GM19035 (cell line): ENCODE results near the gene CD207.
"Not testable (repeated sequence)": the region's sequence is repeated elsewhere in the genome, so short reads cannot be mapped to it uniquely, and the experiment has no call there.

Source experiments
- ATAC-seq: cut with Tn5 transposase; IDR thresholded peaks from one replicate; pipeline ENCODE4 v1.9.1; 2021; ENCODE audit not compliant: unreplicated experiment

The CD207 gene

DNA sequence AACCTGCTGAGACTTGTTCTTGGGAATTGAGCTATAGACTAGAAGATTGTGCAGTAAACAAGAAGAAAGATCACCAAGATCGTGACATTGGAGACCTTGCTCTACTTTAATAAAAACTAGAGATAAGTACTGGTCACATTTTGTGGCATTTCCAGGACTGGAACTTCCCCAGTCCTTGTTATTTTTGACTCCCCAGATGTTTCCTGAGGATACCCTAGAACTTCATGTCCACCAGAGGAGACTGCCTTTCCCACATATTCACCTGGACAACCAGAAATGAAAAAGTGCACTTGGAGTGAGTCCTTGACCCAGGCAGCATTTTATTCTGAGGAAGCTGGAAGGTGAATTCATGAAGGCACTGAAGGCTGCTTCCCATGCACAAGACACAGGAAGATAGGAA is 5.7 kb downstream of the CD207 start:
- ATAC-seq = no peak

DNA sequence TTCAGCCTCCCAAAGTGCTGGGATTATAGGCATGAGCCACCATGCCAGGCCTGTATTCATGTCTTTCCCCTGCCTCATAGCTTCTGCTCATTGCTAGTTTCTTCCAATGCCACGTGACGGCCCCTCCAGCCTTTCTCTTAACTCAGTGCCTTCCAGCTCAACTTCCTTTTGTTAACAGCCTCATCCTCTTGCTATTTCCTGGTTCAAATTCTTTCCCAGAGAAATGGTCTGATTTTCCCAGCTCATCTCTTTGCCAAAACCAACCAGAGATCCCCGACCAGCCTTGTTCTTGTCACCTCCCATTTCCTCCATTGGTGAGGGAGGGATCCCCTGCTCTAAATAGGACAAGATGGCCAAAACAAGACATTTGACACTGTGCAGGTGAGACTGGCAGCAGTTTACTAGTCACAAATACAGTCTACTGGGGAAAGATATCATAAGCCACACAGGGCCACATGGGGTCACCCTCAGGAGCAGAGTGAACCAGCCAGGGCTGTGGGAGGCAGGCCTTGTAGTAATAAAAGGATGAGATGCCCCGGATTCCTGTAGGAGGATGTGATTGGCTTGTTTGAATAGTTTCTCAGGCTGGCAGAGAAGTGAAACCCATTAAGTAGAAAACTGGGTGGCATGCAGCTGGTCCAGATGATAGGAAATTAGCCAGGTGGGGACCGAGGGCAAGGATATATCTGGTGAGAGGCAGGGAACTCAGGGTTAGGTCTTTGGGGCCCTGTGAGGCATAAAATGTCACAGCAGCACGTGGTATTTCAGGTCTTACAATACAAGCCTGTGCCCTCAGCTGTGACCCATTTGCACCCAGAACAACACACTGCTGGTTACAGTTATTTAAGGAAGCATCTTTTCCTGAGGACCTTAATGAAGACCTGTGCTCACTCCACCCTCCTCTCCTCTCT is 6.4 kb downstream of the CD207 start:
- no peak for ATAC-seq

DNA sequence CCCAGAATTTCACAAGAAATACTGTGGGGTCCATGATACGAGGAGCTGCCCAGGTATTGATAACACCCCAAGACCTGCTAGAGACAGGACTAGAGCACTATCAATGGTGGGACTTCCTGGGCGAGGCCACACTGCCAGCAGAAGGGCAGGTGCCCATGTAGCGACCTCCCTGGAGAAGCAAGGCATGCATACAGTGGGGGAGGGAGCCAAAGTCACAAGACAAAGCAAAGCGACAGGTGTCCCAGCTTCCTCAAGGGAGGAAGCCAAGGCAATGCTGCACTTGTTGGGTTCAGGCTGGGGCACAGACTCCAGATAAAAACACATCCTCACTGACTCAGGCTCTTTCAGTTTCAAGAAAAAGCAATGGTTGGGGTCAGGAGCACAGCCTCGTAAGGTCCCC is 7.5 kb downstream of the CD207 start:
- ATAC-seq = no peak

DNA sequence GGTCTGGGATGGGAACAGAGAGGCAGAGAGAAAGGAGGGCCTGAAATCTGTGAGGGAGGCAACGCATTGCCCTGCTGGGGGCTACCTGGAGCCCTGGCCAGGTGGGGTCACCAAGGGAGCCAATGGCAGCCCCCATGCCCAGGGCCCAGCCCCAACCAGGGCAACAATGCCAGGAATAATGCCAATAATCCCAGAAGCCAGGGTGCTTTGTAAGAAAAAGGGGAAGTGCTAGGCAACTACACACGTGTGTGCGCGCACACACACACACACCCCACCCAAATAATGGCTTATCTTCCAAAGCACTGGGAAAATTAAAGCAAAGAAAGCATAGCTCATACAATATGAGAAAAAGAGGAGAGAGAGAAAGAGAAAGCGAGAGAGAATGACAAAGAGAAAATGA is 8.2 kb downstream of the CD207 start:
- ATAC-seq = no peak

DNA sequence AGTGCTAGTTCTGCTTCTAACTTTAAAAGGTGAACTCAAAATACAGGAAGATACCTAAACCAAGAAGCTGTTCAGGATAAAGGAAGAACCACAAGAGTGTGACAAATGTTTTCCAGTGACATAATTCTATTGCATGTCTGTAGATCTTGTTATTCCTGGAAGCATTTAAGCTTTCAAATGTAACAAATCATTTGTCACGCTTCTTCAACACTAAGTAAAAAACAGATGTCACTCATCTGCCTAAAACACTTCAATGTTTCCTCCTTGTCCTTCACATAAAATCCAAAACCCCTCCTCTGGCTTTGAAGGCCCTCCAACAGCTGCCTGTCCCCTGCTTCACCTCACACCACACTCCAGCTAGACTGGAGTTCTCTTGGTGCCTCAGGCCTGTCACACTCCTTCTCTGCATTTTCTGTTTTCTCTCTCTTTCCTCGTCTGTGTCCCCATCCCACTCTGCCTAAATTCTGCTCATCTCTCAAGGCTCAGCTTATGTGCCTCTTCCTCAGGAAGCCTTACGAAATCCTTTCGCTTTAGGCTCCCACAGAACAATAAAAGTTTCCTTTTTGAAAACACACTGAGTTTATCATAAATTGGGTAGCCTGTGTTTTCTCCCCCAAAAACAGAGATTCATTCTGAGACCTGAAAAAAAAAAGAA is 8.8 kb downstream of the CD207 start:
- ATAC-seq = no peak

DNA sequence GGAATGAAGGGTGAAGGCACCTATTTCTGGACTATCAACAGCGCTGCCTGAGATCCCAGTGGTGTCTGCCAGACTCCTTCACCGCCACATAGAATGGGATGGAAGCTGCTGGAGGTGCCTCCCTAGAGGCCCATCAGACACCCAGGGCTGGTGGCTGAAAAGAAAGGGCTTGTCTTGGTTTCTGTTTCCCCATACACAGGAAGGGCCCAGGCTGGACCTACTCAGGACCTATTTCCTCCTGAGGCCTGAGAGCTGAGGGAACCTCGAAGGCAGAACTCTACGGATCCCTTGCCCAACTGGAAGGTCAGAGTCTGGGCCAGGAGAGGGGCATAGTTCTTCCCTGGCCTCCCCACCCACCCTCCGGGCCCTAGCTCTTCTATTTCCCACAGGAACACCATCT is 12.4 kb downstream of the CD207 start:
- ATAC-seq = no peak

DNA sequence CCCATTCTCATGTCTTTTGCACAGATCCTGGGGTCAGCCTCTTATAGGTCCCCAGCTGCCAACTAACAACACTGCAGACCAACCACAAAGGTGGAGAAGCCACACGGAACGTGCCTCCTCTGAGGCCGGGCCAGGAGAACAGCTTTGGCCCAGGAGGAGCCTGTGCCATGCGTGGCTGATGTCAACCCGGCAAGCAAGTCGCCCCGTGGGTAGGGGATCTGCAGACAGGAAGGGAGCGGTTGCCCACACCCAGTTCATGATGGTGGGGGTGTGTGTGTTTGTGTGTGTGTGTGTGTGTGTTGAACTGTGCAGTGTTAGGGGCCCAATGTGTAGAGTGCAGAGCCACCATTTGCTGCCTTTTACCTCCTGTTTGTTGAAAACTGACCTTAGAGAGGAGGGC is 12.8 kb downstream of the CD207 start:
- no peak for ATAC-seq

DNA sequence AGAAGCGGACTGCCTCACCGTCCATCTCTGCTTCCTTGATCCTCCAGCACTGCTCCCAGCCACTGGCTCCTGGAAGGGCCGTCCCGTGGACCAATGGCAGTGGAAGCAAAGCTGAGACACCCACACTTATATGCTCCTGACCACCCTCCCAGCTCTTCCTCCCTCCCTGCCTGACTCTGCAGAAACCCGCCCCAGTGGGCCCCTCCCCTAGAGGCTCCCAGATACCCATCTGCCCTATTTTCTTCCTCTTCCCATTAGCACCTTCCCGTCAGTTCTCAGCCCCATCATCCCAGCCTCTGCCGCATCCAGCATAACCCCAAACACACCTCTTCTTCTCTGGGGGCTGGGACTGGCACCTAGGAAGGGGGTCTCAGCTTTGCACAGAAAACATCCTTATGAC is 15.1 kb downstream of the CD207 start, which contains the start of gene CLEC4F:
Gene CLEC4F, minus strand, starts transcription at position 101 of the 400 bp plus-strand sequence. Its CDS starts 76 bp downstream, at position 25.
- ATAC-seq = no peak

DNA sequence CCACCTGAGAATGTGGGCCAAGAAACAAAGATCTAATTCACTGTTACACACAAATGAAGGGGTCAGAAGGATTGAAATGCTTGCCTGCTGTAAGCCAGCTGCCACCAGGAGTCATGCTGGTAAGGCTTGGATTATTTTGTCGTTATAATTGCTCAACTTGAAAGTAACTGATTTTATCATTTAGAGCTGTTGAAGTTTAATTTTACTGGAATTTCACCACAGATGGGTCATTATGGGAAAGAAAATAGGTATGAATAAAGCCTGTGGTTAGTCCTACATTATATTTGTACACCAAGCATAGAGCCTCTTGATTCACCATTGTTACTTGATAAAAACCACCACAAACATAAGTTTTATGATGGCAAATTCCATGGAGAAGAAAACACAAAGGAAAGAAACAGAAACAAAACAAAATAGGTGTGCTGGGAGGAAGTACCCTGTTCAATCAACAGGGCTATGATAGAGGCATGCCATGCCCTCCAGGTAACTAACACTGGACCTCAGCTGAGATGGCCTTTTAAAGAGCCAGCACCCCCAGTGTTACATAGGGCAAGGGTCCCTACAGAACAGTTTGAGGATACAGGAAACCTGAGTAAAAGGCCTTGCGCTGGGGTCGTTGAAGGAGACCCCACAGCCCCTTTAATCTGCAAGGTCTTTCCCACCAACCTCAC is 18.2 kb downstream of the CD207 start:
- no peak for ATAC-seq

DNA sequence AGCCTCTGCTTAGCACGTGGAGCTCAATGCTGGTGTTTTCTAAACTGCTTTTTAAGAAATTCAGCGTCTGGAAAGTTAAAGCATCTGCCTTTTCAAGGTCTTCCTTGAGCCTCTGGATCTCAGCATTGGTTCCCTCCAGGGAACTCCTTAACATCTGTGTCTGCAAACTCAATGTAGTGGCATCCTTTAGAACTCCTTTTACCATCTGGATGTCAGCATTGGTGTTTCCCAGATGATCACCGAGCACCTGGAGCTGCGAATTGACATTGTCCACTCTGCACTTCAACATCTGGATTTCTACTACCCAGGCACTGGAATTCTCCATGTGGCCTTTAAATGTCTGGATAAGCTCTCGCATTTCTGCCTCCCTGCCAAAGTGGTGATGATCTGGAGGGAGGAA is 18.9 kb downstream of the CD207 start:
- no peak for ATAC-seq

DNA sequence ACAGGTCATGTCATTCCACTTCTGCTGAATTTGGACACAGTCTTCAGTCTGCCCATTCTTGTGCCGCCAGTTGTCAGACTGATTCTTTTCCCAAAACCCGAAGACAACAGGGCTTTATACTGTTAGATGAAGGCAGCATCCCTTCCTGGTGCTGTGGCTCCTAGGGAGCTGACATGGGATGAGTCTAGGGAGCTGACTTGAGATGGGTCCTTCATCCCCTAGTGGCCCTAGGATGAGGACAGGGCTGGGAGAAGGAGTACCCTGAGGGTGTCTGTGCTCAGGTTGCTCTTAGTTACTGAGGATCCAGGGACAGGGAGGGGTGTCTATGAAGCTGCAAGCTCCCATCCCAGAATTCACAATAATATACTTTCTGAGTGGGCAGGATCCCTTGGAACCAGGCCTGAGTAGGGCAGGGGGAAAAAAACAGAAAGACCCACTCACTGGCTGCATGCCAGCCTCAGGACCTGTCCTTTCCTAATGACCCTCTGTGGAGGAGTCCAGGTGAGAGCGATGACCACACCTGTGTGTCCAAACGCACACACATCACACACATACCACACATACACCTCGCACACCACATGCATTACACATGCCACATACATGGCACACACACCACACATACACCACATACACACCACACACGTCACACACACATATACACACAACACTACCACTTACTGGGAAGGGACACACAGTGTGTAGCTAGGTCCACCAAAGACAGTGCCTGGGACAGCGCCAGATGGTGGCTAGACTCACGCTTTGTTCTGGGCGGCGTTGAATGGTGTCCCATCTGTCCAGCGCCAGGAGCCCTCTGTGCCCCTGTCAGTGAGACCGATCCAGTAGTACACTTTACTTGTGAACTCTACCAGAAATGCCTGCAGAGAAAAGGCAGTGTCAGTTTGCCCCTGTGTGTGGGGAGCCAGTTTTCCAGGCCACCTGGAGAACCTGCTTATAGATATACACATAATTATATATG is 26.3 kb downstream of the CD207 start:
- no peak for ATAC-seq

DNA sequence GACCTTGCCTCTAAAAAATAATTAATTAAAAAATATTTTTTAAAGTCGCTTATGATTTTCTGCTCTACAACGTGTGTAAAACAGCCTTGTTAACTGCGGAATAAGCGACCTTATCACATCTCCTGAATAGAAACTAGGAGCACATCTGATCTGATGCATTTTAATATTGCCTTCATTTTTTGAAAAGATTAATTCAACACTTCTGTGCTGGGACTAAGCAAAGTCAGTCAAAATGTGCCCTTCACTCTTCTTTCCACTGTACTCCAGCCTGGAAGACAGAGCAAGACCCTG is 27.8 kb downstream of the CD207 start:
- ATAC-seq = no peak

DNA sequence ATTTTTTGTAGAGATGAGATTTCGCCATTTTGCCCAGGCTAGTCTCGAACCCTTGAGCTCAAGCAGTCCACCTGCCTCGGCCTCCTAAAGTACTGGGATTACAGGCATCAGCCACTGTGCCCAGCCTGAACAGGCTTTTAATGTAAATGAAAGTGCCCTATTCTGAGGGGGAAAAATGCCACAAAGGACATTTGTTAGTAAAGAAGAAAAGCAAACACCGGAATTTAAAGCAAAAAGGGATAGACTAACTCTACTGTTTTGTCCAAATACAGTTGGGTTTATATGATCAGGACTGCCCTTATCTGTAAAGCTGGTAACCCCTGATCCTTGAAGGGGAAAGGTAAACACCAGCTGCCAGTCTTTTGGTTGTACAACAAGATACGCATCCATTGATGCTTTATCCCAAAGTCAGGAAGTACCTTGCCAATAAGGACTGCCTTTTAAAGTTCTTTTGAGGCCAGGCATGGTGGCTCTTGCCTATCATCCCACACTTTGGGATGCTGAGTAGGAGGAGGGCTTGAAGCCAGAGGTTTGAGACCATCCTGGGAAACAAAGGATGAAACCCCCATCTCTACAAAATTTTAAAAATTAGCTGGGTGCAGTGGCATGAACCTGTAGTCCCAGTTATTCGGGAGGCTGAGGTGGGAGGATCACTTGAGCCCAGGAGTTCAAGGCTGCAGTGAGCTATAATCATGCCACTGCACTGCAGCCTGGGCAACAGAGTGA is 28.4 kb downstream of the CD207 start:
- no peak for ATAC-seq

DNA sequence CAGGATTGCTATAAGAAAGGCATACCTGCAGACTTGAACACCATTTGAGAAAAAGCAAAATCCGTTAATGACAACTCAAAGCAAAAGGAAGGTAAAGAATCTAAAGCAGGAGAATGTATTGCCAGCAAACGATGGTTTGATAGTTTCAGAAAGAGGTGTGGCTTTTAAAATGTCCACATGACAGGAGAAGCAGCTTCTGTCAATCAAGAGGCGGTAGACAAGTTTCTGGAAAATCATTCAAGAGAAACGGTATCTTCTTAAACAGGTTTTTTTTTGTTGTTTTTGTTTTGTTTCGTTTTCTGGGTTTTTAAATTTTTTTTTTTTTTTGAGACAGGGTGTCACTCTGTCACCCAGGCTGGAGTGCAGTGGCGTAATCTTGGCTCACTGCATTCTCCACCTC is 29.0 kb downstream of the CD207 start:
- ATAC-seq = no peak

DNA sequence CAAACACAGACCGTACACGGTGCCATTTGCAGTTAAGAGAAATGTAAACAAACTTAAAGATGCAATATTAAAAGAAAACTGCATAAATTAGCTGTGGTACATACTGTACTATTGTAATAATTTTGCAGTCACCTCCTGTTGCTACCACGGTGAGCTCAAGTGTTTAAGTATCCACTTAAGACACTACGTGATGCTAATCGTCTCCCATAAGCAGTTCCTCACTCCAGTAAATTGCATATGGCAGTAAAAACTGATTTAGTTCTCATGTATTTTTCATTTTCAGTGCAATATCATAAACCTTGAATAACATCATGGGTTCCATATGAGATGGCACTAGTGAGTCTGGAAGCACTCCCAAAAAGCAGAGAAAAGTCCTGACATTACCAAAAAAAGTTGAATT is 29.6 kb downstream of the CD207 start:
- ATAC-seq = no peak

DNA sequence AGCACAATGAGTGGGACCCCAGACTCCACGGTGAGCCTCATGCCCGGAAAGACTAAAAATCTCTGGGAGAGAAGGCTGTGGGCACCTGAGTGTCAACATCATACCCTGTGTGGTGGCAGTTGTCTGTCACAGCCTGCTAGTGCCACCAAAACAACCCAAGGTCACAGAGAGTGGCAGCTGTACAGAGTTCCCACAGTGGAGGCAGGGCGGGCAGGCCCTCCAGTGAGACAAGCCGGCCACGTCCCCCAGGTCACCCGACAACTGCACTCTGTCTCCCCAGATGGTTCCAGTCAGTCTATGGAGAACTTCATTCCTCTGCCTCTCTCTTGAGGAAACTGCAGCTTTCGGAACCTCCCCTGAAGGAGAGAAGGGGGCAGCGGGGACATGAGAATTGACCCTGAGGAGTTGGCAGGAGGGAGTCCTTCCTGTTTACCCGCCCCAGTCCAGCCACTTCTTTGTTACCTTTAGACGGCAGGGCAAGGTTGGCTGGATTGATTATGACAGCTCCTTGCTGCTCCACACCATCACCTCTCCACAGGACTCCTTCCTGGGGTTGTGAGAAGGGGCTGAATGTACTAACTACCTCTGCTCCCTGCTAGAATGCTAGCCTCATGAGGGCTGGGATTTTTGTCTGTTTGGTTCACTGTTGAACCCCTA is 33.9 kb downstream of the CD207 start:
- no peak for ATAC-seq

DNA sequence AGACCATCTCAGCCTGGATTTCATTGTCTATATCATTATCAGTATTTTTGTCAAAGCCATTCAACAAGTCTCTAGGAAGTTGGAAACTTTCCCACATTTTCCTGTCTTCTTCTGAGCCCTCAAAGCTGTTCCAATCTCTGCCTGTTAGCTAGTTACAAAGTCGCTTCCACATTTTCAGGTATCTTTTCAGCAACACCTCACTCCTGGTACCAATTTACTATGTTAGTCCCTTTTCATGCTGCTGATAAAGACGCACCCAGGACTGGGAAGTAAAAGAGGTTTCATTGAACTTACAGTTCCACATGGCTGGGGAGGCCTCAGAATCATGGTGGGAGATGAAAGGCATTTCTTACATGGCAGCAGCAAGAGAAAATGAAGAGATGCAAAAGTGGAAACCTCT is 35.9 kb downstream of the CD207 start:
- no peak for ATAC-seq

DNA sequence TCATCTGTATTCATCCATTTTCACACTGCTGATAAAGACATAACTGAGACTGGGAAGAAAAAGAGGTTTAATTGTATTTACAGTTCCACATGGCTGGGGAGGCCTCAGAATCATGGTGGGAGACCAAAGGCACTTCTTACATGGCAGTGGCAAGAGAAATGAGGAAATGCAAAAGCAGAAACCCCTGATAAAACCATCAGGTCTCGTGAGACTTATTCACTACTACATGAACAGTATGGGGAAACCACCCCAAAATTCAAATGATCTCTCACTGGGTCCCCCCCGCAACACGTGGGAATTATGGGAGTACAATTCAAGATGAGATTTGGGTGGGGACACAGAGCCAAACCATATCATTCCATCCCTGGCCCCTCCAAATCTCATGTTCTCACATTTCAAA is 37.6 kb downstream of the CD207 start:
- not testable (repeated sequence) for ATAC-seq

DNA sequence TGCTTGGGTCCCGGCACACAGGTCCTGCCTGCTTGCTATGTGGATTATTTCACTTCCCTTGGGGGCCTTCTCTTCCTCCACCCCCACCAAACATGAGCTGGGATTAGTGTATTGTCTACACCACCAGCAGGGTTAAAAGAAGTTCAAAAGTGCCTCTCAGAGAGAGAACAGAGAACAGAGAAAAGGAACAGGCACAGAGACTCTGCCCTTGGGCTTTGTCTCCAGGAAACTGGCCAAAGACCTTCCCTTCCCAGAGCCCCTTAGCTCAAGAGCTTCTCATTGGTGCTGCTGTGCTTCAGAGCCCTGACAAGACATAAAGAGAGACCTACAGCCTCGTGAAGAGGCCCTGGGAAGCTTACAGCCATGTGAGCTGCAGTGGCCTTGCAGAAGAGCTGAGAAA is 38.1 kb downstream of the CD207 start:
- ATAC-seq = no peak

DNA sequence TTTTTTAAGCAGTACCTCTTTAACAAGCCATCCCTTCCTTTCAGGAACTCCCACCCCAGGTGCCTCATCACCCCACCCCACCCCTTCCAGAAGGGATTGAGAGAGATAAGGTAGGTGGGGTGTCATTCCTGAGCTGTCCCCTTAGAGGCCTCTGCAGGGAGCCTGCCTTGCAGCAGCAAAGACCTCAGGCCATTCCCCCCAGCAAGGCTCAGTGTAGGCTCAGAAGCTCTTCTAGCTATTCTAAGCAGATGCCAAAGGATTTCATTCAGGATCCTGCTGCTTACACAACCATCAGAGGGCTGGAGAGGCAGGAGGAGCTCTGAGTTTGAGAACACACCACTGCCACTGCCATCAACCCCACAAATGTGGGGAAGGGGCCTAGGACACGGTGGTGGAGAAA is 39.4 kb downstream of the CD207 start:
- ATAC-seq = no peak
